WTC11 (cell line): ENCODE measurements around the gene LSM7. TPM values are rescaled to one million over a fixed set of nuclear protein-coding genes. Genes with fewer than 3 reads are reported as not detected.

Source experiments
- ATAC-seq: fragments of 200-7000 bp; cut with Tn5 transposase; 2 replicates; pipeline ENCODE4 v1.10.0; 2021; ENCODE audit warnings: mild to moderate bottlenecking, moderate library complexity
- CTCF ChIA-PET: fragments of 300-600 bp; sonication (Branson Sonifier 250); formaldehyde crosslinking; loops from one replicate; lab custom pipeline; 2021; ENCODE audit warnings: antibody characterized with exemption; lab: Charles Lee
- POLR2A ChIA-PET: fragments of 350-600 bp; sonication (Branson Sonifier 250); formaldehyde crosslinking; loops from one replicate; lab custom pipeline; 2021; ENCODE audit warnings: antibody characterized with exemption; lab: Charles Lee
- DNase-seq: peaks from one replicate; pipeline ENCODE4 v3.0.0; 2021; ENCODE audit warnings: low spot score
- H3K27ac Mint-ChIP-seq: 2 replicates; pipeline ENCODE4 v1.8.0; 2021; ENCODE audit warnings: mixed read lengths
- H3K27me3 Mint-ChIP-seq: 2 replicates; pipeline ENCODE4 v1.8.0; 2021; ENCODE audit warnings: low read depth, mild to moderate bottlenecking, moderate library complexity, mixed read lengths
- H3K36me3 Mint-ChIP-seq: 2 replicates; pipeline ENCODE4 v1.8.0; 2021; ENCODE audit warnings: mixed read lengths
- H3K4me1 Mint-ChIP-seq: 2 replicates; pipeline ENCODE4 v1.8.0; 2022; ENCODE audit warnings: mixed read lengths
- H3K4me3 Mint-ChIP-seq: 2 replicates; pipeline ENCODE4 v1.8.0; 2021; ENCODE audit warnings: mild to moderate bottlenecking, moderate library complexity, mixed read lengths
- H3K9me3 Mint-ChIP-seq: 2 replicates; pipeline ENCODE4 v1.8.0; 2021; ENCODE audit warnings: mixed read lengths
- CBFB ChIP-seq: sonication (generic); formaldehyde crosslinking; IDR thresholded peaks from 2 replicates; pipeline ENCODE4 v1.8.1; 2022; ENCODE audit warnings: mild to moderate bottlenecking, low read depth, missing genetic modification reagents
- FOXP1 ChIP-seq: sonication (generic); formaldehyde crosslinking; IDR thresholded peaks from 2 replicates; pipeline ENCODE4 v1.8.0; 2022; ENCODE audit warnings: missing genetic modification reagents, mild to moderate bottlenecking, moderate library complexity, borderline replicate concordance
- GABPB1 ChIP-seq: sonication (generic); formaldehyde crosslinking; IDR thresholded peaks from 2 replicates; pipeline ENCODE4 v1.8.1; 2023; ENCODE audit warnings: mild to moderate bottlenecking, missing genetic modification reagents
- GRHL2 ChIP-seq: fragments of 250-450 bp; sonication (Bioruptor Pico); IDR thresholded peaks from 2 replicates; pipeline ENCODE4 v1.8.0; 2022; ENCODE audit warnings: mild to moderate bottlenecking, moderate library complexity; ENCODE audit not compliant: insufficient replicate concordance, severe bottlenecking
- HMGA2 ChIP-seq: fragments of 250-450 bp; sonication (Bioruptor Pico); IDR thresholded peaks from 2 replicates; pipeline ENCODE4 v1.4.0; 2021; ENCODE audit warnings: mild to moderate bottlenecking, moderate library complexity
- JUN ChIP-seq: sonication (generic); formaldehyde crosslinking; IDR thresholded peaks from 2 replicates; pipeline ENCODE4 v1.8.0; 2023; ENCODE audit warnings: mild to moderate bottlenecking, missing genetic modification reagents
- KAT7 ChIP-seq: sonication (generic); formaldehyde crosslinking; IDR thresholded peaks from 2 replicates; pipeline ENCODE4 v1.8.1; 2023; ENCODE audit warnings: missing genetic modification reagents, mild to moderate bottlenecking, borderline replicate concordance
- MYBL2 ChIP-seq: sonication (generic); formaldehyde crosslinking; IDR thresholded peaks from 2 replicates; pipeline ENCODE4 v1.8.1; 2023; ENCODE audit warnings: mild to moderate bottlenecking, moderate library complexity, missing genetic modification reagents
- NFATC4 ChIP-seq: fragments of 250-450 bp; sonication (Bioruptor Pico); IDR thresholded peaks from 2 replicates; pipeline ENCODE4 v1.9.0; 2021; ENCODE audit warnings: mild to moderate bottlenecking
- NR2C2 ChIP-seq: sonication (generic); formaldehyde crosslinking; IDR thresholded peaks from 2 replicates; pipeline ENCODE4 v1.8.0; 2022; ENCODE audit warnings: mild to moderate bottlenecking, missing genetic modification reagents
- SOX15 ChIP-seq: fragments of 250-450 bp; sonication (Bioruptor Pico); IDR thresholded peaks from 2 replicates; pipeline ENCODE4 v1.9.0; 2021; ENCODE audit warnings: mild to moderate bottlenecking
- TEAD1 ChIP-seq: sonication (generic); formaldehyde crosslinking; IDR thresholded peaks from 2 replicates; pipeline ENCODE4 v1.8.0; 2022; ENCODE audit warnings: mild to moderate bottlenecking, missing genetic modification reagents
- TEAD4 ChIP-seq: sonication (generic); formaldehyde crosslinking; IDR thresholded peaks from 2 replicates; pipeline ENCODE4 v1.8.0; 2022; ENCODE audit warnings: mild to moderate bottlenecking, missing genetic modification reagents
- ZNF263 ChIP-seq: sonication (generic); formaldehyde crosslinking; IDR thresholded peaks from 2 replicates; pipeline ENCODE4 v1.8.1; 2022; ENCODE audit warnings: low read depth, mild to moderate bottlenecking, moderate library complexity, missing genetic modification reagents
- ZNF317 ChIP-seq: sonication (generic); formaldehyde crosslinking; IDR thresholded peaks from 2 replicates; pipeline ENCODE4 v1.8.1; 2023; ENCODE audit warnings: low read depth, mild to moderate bottlenecking, moderate library complexity, missing genetic modification reagents, borderline replicate concordance
- ZNF396 ChIP-seq: fragments of 250-450 bp; sonication (Bioruptor Pico); IDR thresholded peaks from 2 replicates; pipeline ENCODE4 v1.8.0; 2021; ENCODE audit warnings: mild to moderate bottlenecking, moderate library complexity, borderline replicate concordance
- ZNF423 ChIP-seq: fragments of 250-450 bp; sonication (Bioruptor Pico); IDR thresholded peaks from 2 replicates; pipeline ENCODE4 v2.1.2; 2022; ENCODE audit warnings: mild to moderate bottlenecking, moderate library complexity
- total RNA-seq: library from RNA; stranded (reverse); gene quantifications from 3 replicates; pipeline ENCODE4 v1.2.3, GENCODE V29; 2021
- TF ChIP-seq, protein P1 (sequence below): fragments of 250-450 bp; sonication (Bioruptor Pico); conservative IDR thresholded peaks from 2 replicates; pipeline ENCODE4 v1.9.0; 2021; ENCODE audit warnings: mild to moderate bottlenecking
- TF ChIP-seq, protein P2 (sequence below): sonication (generic); formaldehyde crosslinking; IDR thresholded peaks from 2 replicates; pipeline ENCODE4 v1.8.1; 2023; ENCODE audit warnings: mild to moderate bottlenecking, missing genetic modification reagents, moderate library complexity
- TF ChIP-seq, protein P3 (sequence below): fragments of 250-450 bp; sonication (Bioruptor Pico); IDR thresholded peaks from 2 replicates; pipeline ENCODE4 v1.8.0; 2021; ENCODE audit warnings: mild to moderate bottlenecking
- TF ChIP-seq, protein P4 (sequence below): sonication (generic); formaldehyde crosslinking; conservative IDR thresholded peaks from 2 replicates; pipeline ENCODE4 v1.8.1; 2023; ENCODE audit warnings: mild to moderate bottlenecking, low read depth, missing genetic modification reagents, moderate library complexity
- TF ChIP-seq, protein P5 (sequence below): sonication (generic); formaldehyde crosslinking; IDR thresholded peaks from 2 replicates; pipeline ENCODE4 v1.8.0; 2022; ENCODE audit warnings: mild to moderate bottlenecking, missing genetic modification reagents
- TF ChIP-seq, protein P6 (sequence below): sonication (generic); formaldehyde crosslinking; IDR thresholded peaks from 2 replicates; pipeline ENCODE4 v1.8.1; 2023; ENCODE audit warnings: mild to moderate bottlenecking, missing genetic modification reagents
- TF ChIP-seq, protein P7 (sequence below): fragments of 200-600 bp; IDR thresholded peaks from 2 replicates; pipeline ENCODE4 v1.8.0; 2022; ENCODE audit warnings: antibody characterized with exemption

The LSM7 gene
- total RNA-seq, 1 experiment from 2014 or later = 245 TPM

DNA sequence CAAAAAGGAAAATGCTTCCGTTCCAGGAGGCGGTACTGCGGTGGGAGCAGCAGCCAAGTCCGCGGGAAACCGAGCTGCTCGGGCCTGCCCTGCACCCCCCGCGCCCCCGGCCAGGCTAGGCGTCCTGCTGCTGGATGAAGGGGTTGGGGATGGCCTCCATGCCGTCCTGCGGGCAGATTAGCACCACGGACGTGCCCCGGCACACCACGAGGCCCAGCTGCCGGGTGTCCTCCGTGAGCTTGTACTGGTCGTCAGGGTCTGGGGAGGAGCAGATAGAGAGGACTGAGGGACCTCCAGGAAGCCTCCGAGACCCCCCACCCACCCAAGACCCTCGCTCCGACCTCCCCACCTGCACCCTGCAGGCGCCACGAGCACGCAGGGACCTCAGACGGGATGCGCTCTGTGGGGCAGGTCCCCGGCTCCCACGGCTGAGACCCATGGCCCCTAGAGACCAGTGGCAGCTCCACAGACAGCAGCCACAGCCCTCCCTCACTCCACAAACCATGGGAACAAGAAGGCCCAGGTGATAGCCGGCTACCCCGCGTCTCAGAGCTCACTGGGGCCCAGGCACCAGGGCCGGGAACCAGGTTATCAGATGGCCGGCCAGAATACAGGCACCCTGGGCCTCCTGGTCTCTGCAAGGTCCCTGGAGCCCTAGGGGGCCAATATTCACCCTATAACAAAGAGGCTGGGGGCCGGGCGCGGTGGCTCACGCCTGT, 6.7 kb downstream of the LSM7 start:
- TF ChIP-seq SOX15 (CRISPR knock-in tag) (no peak), ZNF263 (CRISPR knock-in tag) (no peak), MYBL2 (CRISPR knock-in tag) (no peak), GRHL2 (CRISPR knock-in tag) (no peak), ZNF423 (CRISPR knock-in tag) (no peak), ZNF396 (CRISPR knock-in tag) (no peak), ZNF317 (no peak), HMGA2 (CRISPR knock-in tag) (no peak), TEAD4 (CRISPR knock-in tag) (no peak), GABPB1 (CRISPR knock-in tag) (no peak), JUN (CRISPR knock-in tag) (no peak), NFATC4 (CRISPR knock-in tag) (no peak)
- TF ChIP-seq, protein P1, sequence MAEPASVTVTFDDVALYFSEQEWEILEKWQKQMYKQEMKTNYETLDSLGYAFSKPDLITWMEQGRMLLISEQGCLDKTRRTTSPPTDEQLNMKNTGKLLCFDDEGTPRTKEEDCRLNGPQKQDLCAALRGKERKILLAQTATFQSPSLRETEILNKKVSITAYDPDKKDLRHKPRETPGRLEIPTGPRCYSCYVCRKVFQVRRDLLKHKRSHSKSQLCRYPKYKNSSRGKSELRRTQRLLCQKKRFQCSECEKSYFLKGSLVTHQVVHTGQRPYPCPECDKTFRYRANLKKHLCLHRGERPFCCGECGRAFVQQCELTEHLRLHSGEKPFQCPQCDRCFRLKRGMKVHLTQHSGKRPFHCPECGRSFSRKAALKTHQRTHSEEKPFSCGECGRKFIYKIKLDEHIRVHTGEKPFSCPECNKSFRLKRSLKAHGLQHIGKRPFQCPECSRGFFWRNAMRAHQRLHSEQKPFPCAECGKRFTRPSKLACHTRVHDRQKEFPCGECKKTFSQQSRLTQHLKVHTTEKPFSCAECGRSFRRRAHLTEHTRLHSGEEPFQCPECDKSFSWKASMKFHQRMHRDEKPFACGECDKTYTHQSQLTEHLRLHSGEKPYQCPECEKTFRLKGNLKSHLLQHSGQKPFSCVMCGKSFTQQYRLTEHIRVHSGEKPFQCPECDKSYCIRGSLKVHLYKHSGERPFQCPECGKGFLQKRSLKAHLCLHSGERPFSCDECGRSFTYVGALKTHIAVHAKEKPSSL (CRISPR knock-in tag) = no peak
- TF ChIP-seq, protein P2, sequence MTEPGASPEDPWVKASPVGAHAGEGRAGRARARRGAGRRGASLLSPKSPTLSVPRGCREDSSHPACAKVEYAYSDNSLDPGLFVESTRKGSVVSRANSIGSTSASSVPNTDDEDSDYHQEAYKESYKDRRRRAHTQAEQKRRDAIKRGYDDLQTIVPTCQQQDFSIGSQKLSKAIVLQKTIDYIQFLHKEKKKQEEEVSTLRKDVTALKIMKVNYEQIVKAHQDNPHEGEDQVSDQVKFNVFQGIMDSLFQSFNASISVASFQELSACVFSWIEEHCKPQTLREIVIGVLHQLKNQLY (CRISPR knock-in tag) = no peak
- TF ChIP-seq, protein P3, sequence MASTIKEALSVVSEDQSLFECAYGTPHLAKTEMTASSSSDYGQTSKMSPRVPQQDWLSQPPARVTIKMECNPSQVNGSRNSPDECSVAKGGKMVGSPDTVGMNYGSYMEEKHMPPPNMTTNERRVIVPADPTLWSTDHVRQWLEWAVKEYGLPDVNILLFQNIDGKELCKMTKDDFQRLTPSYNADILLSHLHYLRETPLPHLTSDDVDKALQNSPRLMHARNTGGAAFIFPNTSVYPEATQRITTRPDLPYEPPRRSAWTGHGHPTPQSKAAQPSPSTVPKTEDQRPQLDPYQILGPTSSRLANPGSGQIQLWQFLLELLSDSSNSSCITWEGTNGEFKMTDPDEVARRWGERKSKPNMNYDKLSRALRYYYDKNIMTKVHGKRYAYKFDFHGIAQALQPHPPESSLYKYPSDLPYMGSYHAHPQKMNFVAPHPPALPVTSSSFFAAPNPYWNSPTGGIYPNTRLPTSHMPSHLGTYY = no peak
- TF ChIP-seq, protein P4, sequence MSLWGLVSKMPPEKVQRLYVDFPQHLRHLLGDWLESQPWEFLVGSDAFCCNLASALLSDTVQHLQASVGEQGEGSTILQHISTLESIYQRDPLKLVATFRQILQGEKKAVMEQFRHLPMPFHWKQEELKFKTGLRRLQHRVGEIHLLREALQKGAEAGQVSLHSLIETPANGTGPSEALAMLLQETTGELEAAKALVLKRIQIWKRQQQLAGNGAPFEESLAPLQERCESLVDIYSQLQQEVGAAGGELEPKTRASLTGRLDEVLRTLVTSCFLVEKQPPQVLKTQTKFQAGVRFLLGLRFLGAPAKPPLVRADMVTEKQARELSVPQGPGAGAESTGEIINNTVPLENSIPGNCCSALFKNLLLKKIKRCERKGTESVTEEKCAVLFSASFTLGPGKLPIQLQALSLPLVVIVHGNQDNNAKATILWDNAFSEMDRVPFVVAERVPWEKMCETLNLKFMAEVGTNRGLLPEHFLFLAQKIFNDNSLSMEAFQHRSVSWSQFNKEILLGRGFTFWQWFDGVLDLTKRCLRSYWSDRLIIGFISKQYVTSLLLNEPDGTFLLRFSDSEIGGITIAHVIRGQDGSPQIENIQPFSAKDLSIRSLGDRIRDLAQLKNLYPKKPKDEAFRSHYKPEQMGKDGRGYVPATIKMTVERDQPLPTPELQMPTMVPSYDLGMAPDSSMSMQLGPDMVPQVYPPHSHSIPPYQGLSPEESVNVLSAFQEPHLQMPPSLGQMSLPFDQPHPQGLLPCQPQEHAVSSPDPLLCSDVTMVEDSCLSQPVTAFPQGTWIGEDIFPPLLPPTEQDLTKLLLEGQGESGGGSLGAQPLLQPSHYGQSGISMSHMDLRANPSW (CRISPR knock-in tag) = no peak
- TF ChIP-seq, protein P5, sequence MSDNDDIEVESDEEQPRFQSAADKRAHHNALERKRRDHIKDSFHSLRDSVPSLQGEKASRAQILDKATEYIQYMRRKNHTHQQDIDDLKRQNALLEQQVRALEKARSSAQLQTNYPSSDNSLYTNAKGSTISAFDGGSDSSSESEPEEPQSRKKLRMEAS (CRISPR knock-in tag) = no peak
- TF ChIP-seq, all 79 proteins: peak for 0
- no peaks in the 10 kb centered on the region for H3K9me3 Mint-ChIP-seq
- ATAC-seq (no peak), DNase-seq (no peak)
- H3K36me3 Mint-ChIP-seq = peaks cover 13% of the 10 kb centered on the region
- ChIA-PET CTCF (interaction anchor here (1.2 kb wide), 1 partner anchor 69 kb away, joined by 4 read pairs; no protein-coding TSS in a partner anchor), POLR2A (interaction anchor here (0.6 kb wide), 1 partner anchor 49 kb away, joined by 3 read pairs; no protein-coding TSS in a partner anchor)
- no peak overlapping the region for H3K4me3 Mint-ChIP-seq
- no peak overlapping the region for H3K27ac Mint-ChIP-seq
- no peaks in the 10 kb centered on the region for H3K27me3 Mint-ChIP-seq
- H3K4me1 Mint-ChIP-seq = no peaks in the 10 kb centered on the region

DNA sequence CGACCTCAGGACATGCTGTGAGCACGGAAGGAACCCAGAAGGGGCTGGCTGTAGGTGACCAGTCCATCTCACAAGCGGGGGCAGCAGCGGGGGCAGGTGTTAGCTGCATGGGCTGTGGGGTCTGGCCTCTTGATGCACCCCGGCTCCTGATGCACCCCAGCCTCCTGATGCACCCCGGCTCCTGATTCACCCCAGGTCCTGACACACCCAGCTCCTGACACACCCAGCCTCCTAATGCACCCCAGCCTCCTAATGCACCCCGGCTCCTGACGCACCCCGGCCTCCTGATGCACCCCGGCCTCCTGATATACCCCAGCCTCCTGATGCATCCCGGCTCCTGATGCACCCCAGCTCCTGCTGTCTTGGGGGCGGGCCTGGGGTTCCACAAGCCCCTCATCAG, 7.4 kb downstream of the LSM7 start:
- Mint-ChIP-seq H3K9me3 (no peaks in the 10 kb centered on the region), H3K27ac (no peak overlapping the region), H3K4me3 (no peak overlapping the region), H3K4me1 (no peaks in the 10 kb centered on the region), H3K27me3 (no peaks in the 10 kb centered on the region), H3K36me3 (peaks cover 11% of the 10 kb centered on the region)
- TF ChIP-seq KAT7 (CRISPR knock-in tag) (no peak), ZNF396 (CRISPR knock-in tag) (no peak), CBFB (CRISPR knock-in tag) (no peak), FOXP1 (no peak), NFATC4 (CRISPR knock-in tag) (no peak), GRHL2 (CRISPR knock-in tag) (no peak), TEAD1 (CRISPR knock-in tag) (no peak), NR2C2 (CRISPR knock-in tag) (no peak)
- TF ChIP-seq, protein P6, sequence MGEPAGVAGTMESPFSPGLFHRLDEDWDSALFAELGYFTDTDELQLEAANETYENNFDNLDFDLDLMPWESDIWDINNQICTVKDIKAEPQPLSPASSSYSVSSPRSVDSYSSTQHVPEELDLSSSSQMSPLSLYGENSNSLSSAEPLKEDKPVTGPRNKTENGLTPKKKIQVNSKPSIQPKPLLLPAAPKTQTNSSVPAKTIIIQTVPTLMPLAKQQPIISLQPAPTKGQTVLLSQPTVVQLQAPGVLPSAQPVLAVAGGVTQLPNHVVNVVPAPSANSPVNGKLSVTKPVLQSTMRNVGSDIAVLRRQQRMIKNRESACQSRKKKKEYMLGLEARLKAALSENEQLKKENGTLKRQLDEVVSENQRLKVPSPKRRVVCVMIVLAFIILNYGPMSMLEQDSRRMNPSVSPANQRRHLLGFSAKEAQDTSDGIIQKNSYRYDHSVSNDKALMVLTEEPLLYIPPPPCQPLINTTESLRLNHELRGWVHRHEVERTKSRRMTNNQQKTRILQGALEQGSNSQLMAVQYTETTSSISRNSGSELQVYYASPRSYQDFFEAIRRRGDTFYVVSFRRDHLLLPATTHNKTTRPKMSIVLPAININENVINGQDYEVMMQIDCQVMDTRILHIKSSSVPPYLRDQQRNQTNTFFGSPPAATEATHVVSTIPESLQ (CRISPR knock-in tag) = no peak
- TF ChIP-seq, protein P7, sequence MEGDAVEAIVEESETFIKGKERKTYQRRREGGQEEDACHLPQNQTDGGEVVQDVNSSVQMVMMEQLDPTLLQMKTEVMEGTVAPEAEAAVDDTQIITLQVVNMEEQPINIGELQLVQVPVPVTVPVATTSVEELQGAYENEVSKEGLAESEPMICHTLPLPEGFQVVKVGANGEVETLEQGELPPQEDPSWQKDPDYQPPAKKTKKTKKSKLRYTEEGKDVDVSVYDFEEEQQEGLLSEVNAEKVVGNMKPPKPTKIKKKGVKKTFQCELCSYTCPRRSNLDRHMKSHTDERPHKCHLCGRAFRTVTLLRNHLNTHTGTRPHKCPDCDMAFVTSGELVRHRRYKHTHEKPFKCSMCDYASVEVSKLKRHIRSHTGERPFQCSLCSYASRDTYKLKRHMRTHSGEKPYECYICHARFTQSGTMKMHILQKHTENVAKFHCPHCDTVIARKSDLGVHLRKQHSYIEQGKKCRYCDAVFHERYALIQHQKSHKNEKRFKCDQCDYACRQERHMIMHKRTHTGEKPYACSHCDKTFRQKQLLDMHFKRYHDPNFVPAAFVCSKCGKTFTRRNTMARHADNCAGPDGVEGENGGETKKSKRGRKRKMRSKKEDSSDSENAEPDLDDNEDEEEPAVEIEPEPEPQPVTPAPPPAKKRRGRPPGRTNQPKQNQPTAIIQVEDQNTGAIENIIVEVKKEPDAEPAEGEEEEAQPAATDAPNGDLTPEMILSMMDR = no peak
- CTCF ChIA-PET = interaction anchor here (1.2 kb wide), 1 partner anchor 68 kb away, joined by 4 read pairs; no protein-coding TSS in a partner anchor
- POLR2A ChIA-PET = no interaction called here
- DNase-seq (no peak), ATAC-seq (no peak)
